GM10847 (cell line): ENCODE results near the gene GPR108.

Experiments
- POLR2A ChIP-seq: IDR thresholded peaks from 2 replicates; pipeline ENCODE4 v1.6.1; 2011; ENCODE audit not compliant: insufficient read length; ENCODE audit errors: extremely low read depth

The GPR108 gene

DNA sequence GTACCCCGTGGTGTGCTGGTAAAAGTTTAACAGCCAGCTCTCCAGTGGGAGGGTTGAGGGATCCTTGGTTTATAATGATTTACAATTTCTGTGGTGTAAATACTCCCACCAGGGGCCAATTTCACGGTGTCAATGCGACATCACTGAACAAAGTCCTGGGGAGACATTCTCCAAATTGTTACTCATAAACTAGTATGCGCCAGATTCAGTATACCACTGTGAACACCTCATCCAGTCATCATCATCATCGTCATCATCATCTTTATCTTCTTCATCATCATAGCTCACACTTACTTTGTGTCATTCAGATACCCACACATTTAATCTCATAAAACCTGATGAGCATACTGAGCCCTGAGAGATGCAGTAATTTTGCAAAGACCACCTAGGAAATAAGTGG, 50.3 kb downstream of the GPR108 start:
- no peak for TF ChIP-seq POLR2A

DNA sequence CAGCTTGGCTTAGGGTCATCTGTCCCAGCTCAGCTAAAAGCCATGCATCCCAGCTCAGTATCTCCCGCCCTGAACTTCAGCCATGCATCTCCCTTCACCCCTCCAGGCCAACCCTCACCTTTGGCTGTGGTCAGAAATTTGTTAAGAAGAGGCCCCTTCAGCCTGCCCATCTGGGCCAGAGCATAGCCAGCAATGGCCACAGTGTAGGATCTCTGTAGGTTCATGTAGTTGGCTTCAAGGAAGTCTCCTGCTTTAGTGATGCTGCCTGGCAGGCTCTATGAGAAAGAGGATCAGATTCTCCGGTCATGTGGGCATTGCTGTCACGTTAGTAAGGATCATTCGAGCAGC, 50.8 kb downstream of the GPR108 start:
- TF ChIP-seq POLR2A = no peak

DNA sequence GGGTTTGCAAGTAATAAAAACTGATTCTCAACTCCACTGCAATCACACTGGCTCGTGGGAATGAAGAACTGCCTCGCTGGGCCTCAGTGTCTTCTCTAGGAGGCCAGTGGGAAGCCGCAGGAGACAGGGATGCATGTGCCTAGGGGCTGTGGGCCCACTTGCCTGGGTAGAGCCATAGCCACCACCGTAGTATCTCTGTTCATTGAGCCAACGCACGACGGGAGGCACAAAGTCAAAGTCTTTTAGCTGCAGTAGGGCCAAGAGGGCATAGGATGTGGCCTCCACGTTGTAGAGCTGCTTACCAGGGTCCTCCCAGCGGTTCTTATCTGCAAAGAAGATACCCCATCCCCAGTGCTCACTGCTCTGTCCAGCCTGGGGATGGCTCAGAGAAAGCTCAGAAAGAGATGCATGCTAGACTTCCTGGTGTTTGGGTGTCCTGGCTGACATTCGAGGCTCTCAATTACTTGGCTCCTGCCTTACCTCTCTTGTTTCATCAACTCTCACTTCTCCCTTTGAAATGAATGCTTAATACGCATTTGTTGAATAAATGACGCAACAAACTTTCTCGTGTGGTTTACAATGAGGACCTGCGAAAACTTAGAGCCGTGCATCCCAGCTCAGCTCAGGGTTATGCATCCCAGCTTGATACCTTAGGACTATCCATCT, 51.3 kb downstream of the GPR108 start:
- no peak for TF ChIP-seq POLR2A

DNA sequence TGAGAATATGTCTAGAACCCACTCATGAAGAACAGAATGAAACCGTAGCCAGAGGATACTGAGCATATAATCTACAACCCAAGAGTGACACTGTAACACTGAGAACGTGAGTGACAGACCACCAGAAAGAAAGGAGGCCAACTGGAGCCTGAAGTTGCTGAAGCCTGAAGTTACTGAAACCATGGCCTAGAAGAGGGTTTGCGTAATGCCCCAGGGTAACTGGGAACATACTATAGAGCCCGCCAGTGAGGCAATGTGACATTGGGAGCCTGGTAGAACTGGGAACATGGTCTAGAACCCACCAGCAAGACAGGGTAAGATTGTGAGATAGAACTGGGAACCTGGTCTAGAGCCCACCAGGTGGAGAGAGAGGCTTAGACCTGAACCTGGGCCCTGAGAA, 51.9 kb downstream of the GPR108 start:
- TF ChIP-seq POLR2A = no peak

DNA sequence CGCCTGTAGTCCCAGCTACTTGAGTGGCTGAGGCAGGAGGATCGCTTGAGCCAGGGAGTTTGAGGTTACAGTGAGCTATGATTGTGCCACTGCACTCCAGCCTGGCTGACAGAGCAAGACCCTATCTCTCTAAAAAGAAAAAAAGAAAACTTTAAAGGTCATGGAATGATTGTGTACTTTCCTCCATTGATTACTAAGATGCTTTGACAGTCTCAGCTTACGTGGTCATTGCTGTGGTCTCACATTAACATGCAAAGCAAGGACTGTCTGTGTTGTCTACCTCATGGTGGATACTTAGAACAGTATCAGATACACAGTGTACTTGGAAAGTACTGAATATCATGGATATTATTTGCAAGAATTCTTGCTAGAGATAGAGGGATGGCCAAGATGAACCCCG, 53.4 kb downstream of the GPR108 start:
- no peak for TF ChIP-seq POLR2A

DNA sequence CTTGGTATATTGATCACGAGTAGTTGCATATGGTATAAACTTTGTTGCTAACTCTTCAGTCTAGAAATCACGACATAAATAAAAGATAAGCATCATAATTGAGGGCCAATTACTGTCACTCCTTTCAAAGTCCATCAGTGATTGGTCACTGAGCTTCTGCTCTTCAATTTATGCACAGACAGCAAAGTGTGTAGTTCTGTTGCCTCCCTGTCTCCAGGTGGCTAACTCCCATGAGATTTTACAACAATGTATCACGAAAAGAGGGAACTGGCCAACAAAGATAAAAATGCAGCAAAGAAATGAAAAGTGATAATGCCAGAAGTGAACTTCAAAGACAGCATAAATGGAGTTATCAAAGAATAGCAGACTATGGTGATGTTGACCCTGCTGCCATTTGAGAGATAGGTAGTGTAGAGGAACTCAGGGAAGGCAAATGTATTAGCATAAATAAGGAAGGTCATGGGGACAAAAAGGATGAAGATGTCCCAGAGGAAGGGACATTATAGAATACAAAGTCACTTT, 54.7 kb downstream of the GPR108 start:
- TF ChIP-seq POLR2A = no peak

DNA sequence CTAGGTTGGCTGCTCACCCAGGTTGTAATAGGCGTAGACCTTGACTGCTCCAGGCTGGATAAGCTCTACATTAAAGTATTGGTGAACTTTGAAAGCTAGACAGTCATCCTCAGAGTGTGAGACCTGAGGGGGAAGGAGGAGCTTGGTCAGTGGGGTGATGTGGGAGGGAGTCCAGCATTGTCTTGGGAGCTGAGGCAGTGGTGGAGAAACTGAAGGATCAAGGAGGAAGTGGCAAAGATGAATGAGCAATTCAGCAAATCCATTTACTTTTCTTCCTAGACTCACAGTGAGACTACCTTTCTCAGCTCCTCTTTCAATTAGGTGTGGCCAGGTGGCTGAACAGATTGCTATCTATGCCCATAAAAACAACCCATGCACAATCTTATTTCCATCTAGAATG, 57.2 kb downstream of the GPR108 start:
- TF ChIP-seq POLR2A = no peak
